Lung (tissue), 16 donors: ENCODE data around the gene FAM171A2. TPM values are rescaled to one million over a fixed set of nuclear protein-coding genes. Genes with fewer than 3 reads are reported as not detected.

Experiments
- ATAC-seq: fragments of 200-7000 bp; cut with Tn5 transposase; one replicate; pipeline ENCODE4 v1.9.1; 2020; ENCODE audit warnings: moderate number of reproducible peaks; ENCODE audit not compliant: insufficient read depth, low FRiP score
- DNase-seq, 3 donors: peaks; one replicate each; pipeline ENCODE4 v3.0.0-alpha.2; 2013 to 2017
- H3K27ac ChIP-seq, 2 donors: one replicate each; pipeline ENCODE4 v1.5.1; 2013; ENCODE audit warnings: mild to moderate bottlenecking in 2 of 2, moderate library complexity in 2 of 2, control low read depth in 1 of 2, inconsistent platforms in 1 of 2, low read depth in 1 of 2, low read length in 1 of 2
- H3K27me3 ChIP-seq, 3 donors: one replicate each; pipeline ENCODE4 v1.5.1; 2013; ENCODE audit warnings: low read length in 2 of 3; ENCODE audit not compliant: control insufficient read depth in 3 of 3, insufficient read depth in 3 of 3
- H3K36me3 ChIP-seq, 4 donors: one replicate each; pipeline ENCODE4 v1.5.1; 2013; ENCODE audit warnings: low read length in 4 of 4, mild to moderate bottlenecking in 1 of 4, moderate library complexity in 1 of 4; ENCODE audit not compliant: control insufficient read depth in 4 of 4, insufficient read depth in 4 of 4
- H3K4me1 ChIP-seq, 5 donors: one replicate each; pipeline ENCODE4 v1.5.1; 2013; ENCODE audit warnings: low read length in 5 of 5, mild to moderate bottlenecking in 2 of 5, moderate library complexity in 1 of 5; ENCODE audit not compliant: control insufficient read depth in 5 of 5, insufficient read depth in 5 of 5
- H3K4me3 ChIP-seq: one replicate; pipeline ENCODE4 v1.5.1; 2013; ENCODE audit warnings: mild to moderate bottlenecking, control low read depth, moderate library complexity
- H3K9ac ChIP-seq, 2 donors: one replicate each; pipeline ENCODE4 v1.5.1; 2013; ENCODE audit warnings: low read length in 2 of 2, control low read depth in 1 of 2; ENCODE audit not compliant: insufficient read depth in 1 of 2
- H3K9me3 ChIP-seq, 4 donors: one replicate each; pipeline ENCODE4 v1.5.1; 2013; ENCODE audit warnings: low read length in 3 of 4, mild to moderate bottlenecking in 1 of 4, moderate library complexity in 1 of 4; ENCODE audit not compliant: control insufficient read depth in 4 of 4, insufficient read depth in 3 of 4
- CTCF ChIP-seq: IDR thresholded peaks from 2 replicates; pipeline ENCODE4 v1.5.1; 2012; ENCODE audit warnings: mild to moderate bottlenecking; ENCODE audit errors: control extremely low read depth, extremely low read depth
- WGBS, 2 donors: extraction: QIAGEN DNeasy Blood & Tissue Kit; methylation state at CpG; one replicate each; pipeline ENCODE4 v1.1.7; 2013; 5-methylcytosine and 5-hydroxymethylcytosine counted together
- long read RNA-seq, 5 donors: transcript quantifications; one replicate each; lab custom pipeline, GENCODE V29; 2026
- polyA plus RNA-seq, 2 donors: library from polyadenylated mRNA; stranded (reverse); fragments of 200-250 nt; gene quantifications; one replicate each; pipeline ENCODE4 v1.2.1, GENCODE V29; 2013
- total RNA-seq, 2 donors: library from RNA; depleted of rRNA in 1 of 2; stranded (reverse); fragments of >200 nt in 1 of 2; gene quantifications; one replicate each; pipeline ENCODE4 v1.2.1, GENCODE V29; 2014 to 2021
- donor health status: control.
- donor health status: control.
- donor health status: Bipolar disorder and iron deficiency.
- donor health status: healthy.
- donor health status: DM: yes; HTN: yes; CAD: no.

Gene FAM171A2
- 1 to 10 TPM; 1.1 to 8.0 TPM for total RNA-seq
- polyA plus RNA-seq = under 1 TPM; 0.47 TPM
- long read RNA-seq, donor 1, transcript FAM171A2-201 (8 exons, 3,160 nt) = major isoform, 18 of 23 reads
- long read RNA-seq, donor 1, partial matches to known transcripts = 5 of 23 reads
- long read RNA-seq, donor 1, other reads (novel, unspliced or antisense) = 0 of 23 reads
- long read RNA-seq, donor 2, transcript FAM171A2-201 (8 exons, 3,160 nt) = major isoform, 5 of 10 reads
- long read RNA-seq, donor 2, partial matches to known transcripts = 5 of 10 reads
- long read RNA-seq, donor 2, other reads (novel, unspliced or antisense) = 0 of 10 reads
- long read RNA-seq, donor 3, transcript FAM171A2-201 (8 exons, 3,160 nt) = major isoform, 5 of 23 reads
- long read RNA-seq, donor 3, partial matches to known transcripts = 18 of 23 reads
- long read RNA-seq, donor 3, other reads (novel, unspliced or antisense) = 0 of 23 reads
- long read RNA-seq, donor 4, partial matches to known transcripts = 0 of 2 reads
- long read RNA-seq, donor 4, other reads (novel, unspliced or antisense) = 0 of 2 reads
- long read RNA-seq, donor 5, transcript FAM171A2-201 (8 exons, 3,160 nt) = major isoform, 14 of 25 reads
- long read RNA-seq, donor 5, partial matches to known transcripts = 10 of 25 reads
- long read RNA-seq, donor 5, other reads (novel, unspliced or antisense) = 0 of 25 reads

- DNase-seq = peak; percentile 71 to 84 (median 80)
- H3K27me3 ChIP-seq = peaks cover 0 to 3% (median 0%) of the 10 kb centered on the region in 3 donors
- no peaks in the 10 kb centered on the region for H3K9me3 ChIP-seq
- peaks cover 0 to 34% (median 9%) of the 10 kb centered on the region in 5 donors for H3K4me1 ChIP-seq
- H3K9ac ChIP-seq = peak within 1 kb of the TSS; percentile 11 to 32
- peak; percentile 81 for ATAC-seq
- peaks cover 0 to under 1% (median 0%) of the 10 kb centered on the region in 4 donors for H3K36me3 ChIP-seq
- WGBS, 2 donors = 0 to 1% methylated on average over 35 to 63 of the region's 63 CpGs
- no peak within 1 kb of the TSS for H3K27ac ChIP-seq
- H3K4me3 ChIP-seq = peak within 1 kb of the TSS; percentile 37
- TF ChIP-seq CTCF = peak; percentile 41
Observed at GRCh38 chr17:44363613-44364159, at the start of gene FAM171A2. FAM171A2 (minus strand) TSS chr17:44363853; CDS start chr17:44363714, 139 bp downstream.

- H3K9me3 ChIP-seq = no peaks in the 10 kb centered on the region
- no peak for ATAC-seq
- no peaks in the 10 kb centered on the region for H3K27me3 ChIP-seq
- no peak for TF ChIP-seq CTCF
- no peak overlapping the region for H3K27ac ChIP-seq
- H3K36me3 ChIP-seq = peaks cover 3 to 14% (median 6%) of the 10 kb centered on the region in 4 donors
- no peak for DNase-seq
- H3K4me1 ChIP-seq = no peaks in the 10 kb centered on the region
- no peak overlapping the region for H3K9ac ChIP-seq
- WGBS, 2 donors = 89 to 96% methylated on average over 7 of the region's 7 CpGs
- H3K4me3 ChIP-seq = no peak overlapping the region
Observed at GRCh38 chr17:44409309-44410028, 45.8 kb upstream of the FAM171A2 start.

- H3K27me3 ChIP-seq = no peaks in the 10 kb centered on the region
- no peak for TF ChIP-seq CTCF
- no peaks in the 10 kb centered on the region for H3K4me1 ChIP-seq
- no peak overlapping the region for H3K4me3 ChIP-seq
- no peaks in the 10 kb centered on the region for H3K9me3 ChIP-seq
- no peak overlapping the region for H3K27ac ChIP-seq
- 91 to 93% methylated on average over 4 of the region's 4 CpGs for WGBS, 2 donors
- peaks cover 3 to 10% (median 5%) of the 10 kb centered on the region in 4 donors for H3K36me3 ChIP-seq
- no peak for DNase-seq
- ATAC-seq = no peak
- H3K9ac ChIP-seq = no peak overlapping the region
Observed at GRCh38 chr17:44408786-44409185, 45.1 kb upstream of the FAM171A2 start.
